Measurements from ENCODE around the gene TOLLIP.
A peak's percentile ranks its signal among the peaks of the same experiment; 100 is the strongest.
"Not testable (repeated sequence)": the region's sequence is repeated elsewhere in the genome, so short reads cannot be mapped to it uniquely, and the experiment has no call there.

The TOLLIP gene

DNA sequence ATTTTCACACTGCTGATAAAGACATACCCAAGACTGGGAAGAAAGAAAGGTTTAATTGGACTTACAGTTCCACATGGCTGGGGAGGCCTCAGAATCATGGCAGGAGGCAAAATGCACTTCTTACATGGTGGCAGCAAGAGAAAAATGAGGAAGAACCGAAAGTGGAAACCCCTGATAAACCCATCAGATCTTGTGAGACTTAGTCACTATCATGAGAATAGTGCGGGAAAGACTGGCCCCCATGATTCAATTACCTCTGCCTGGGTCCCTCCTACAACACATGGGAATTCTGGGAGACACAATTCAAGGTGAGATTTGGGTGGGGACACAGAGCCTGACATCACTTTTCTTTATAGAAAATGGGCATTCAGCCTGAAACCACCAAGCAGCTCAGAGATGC is 42.5 kb downstream of the TOLLIP start:
- not testable (repeated sequence) for DNase-seq (ENCODE audit: low read depth in 4 of 4, low spot score in 1 of 4)

DNA sequence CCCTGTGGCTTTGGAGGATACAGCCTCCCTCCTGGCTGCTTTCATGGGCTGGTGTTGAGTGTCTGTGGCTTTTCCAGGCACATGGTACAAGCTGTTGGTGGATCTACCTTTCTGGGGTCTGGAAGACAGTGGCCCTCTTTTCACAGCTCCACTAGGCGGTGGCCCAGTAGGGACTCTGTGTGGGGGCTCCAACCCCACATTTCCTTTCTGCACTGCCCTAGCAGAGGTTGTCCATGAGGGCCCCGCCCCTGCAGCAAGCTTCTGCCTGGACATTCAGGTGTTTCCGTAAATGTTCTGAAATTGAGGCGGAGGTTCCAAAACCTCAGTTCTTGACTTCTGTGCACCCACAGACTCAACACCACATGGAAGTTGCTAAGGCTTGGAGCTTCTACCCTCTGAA is 44.0 kb downstream of the TOLLIP start:
- not testable (repeated sequence) for DNase-seq (ENCODE audit: low read depth in 4 of 4, low spot score in 1 of 4)

DNA sequence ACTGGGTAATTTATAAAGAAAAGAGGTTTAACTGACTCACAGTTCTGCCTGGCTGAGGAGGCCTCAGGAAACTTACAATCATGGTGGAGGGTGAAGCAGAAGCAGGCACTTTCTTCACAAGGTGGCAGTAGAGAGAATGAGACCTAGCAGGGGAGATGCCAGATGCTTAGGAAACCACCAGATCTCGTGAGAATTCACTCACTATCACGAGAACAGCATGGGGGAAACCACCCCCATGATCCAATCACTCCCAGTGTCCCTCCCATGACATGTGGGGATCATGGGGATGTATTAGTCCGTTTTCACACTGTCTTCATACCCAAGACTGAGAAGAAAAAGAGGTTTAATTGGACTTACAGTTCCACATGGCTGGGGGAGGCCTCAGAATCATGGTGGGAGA is 45.0 kb downstream of the TOLLIP start:
- peak in 2 of 4 experiments; percentile 15 to 31 for DNase-seq (ENCODE audit: low read depth in 4 of 4, low spot score in 1 of 4)

DNA sequence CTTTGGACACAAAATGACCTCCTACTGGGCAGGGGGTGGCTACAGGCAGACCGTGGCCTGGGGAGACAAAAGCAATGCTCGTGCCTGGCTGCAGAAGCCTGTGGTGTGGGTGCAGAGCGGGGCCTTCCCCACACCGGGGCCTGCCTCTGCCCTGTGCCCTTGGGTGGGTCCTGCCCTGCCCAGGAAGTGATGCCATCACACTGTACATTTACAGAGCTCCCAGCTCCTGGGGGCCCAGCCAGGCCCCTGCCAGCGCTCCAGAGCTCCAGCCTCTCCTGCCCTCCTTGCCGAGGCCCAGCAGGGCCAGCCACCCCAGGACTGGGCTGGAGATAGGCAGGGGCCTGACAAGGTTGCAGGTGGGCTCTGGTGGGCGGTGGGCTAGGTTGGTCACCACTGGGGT is 46.4 kb downstream of the TOLLIP start:
- DNase-seq (ENCODE audit: low read depth in 4 of 4, low spot score in 1 of 4) = no peak

GRCh38 chr11:1262172-1263006 is 47.0 kb downstream of the TOLLIP start:
- DNase-seq (ENCODE audit: low read depth in 4 of 4, low spot score in 1 of 4) = peak; percentile 67 to 83 (median 78)

- DNase-seq (ENCODE audit: low read depth in 4 of 4, low spot score in 1 of 4) = no peak
These were observed 48.0 kb downstream of the TOLLIP start for GRCh38 chr11:1261241-1262071.

DNA sequence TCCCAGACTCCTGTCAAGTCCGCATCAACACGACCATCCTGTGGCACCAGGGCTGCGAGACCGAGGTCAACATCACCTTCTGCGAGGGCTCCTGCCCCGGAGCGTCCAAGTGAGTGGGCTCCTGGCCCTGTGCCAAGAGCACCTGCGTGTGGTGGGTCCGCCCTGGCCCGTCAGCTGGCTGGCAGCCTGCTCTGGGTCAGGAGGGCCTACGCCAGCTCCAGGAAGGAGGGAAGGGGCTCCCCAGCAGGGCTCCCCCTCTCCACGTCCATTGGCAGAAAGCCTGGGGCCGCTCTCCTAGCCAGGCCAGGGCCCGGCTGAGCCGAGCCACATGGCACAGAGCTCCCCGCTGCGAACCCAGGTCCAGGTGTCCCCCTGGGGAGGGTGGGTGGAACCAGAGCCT is 48.8 kb downstream of the TOLLIP start:
- no peak for DNase-seq (ENCODE audit: low read depth in 4 of 4, low spot score in 1 of 4)

DNA sequence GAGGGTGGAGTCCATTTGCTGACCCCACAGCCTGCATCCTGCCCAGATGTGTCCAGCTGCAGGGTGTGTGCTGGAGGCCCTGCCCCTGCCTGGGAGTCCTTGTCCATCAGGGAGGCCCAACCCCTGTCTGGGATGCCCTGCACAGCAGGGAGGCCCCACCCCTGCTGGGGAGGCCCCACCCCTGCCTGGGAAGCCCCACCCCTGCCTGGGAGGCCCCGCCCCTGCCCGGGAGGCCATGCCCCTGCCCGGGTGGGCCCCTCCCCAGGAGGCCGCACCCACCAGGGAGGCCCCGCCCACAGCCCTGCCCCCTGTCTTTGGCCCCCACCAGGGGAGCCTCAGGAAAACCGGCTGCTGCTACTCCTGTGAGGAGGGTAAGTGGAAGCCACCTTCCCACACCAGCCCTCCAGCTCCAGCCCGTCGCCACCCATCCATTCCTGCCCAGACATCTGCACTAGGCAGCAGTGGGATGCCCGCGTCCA is 49.4 kb downstream of the TOLLIP start:
- peak in 3 of 4 experiments; percentile 33 to 40 (median 36) for DNase-seq (ENCODE audit: low read depth in 4 of 4, low spot score in 1 of 4)

- no peak for DNase-seq (ENCODE audit: low read depth in 4 of 4, low spot score in 1 of 4)
These were observed 49.9 kb downstream of the TOLLIP start for GRCh38 chr11:1259561-1259960.

- no peak for DNase-seq (ENCODE audit: low read depth in 4 of 4, low spot score in 1 of 4)
These were observed 50.4 kb downstream of the TOLLIP start for GRCh38 chr11:1259076-1259461.

DNA sequence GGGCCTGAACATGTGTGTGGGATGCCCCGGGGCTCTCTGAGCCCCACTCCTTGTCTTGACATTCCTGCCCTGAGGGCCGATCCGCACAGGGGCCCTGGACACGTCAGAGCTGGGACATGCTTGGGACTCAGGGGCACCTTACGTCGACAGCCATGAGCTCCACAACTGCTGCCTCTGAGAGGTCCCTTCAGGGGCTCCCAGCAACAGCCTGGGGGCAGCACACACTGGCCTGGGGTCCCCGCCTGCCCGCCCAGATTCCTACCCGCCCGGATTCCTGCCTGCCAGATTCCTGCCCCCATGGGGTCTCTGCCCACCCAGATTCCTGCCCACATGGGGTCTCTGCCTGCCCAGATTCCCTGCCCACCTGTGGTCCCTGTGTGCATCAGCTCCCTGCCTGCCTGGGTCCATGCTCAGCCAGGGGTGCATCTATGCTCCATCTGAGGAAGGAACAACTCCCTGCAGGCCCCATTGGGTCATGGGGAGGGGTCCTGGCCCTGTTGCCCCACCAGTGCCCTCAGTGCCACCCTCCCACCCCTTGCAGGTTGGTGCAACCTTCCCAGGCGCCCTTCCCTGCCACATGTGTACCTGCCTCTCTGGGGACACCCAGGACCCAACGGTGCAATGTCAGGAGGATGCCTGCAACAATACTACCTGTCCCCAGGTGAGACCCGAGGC is 50.9 kb downstream of the TOLLIP start:
- no peak for DNase-seq (ENCODE audit: low read depth in 4 of 4, low spot score in 1 of 4)

- no peak for DNase-seq (ENCODE audit: low read depth in 4 of 4, low spot score in 1 of 4)
These were observed 51.5 kb downstream of the TOLLIP start for GRCh38 chr11:1257916-1258315.

DNA sequence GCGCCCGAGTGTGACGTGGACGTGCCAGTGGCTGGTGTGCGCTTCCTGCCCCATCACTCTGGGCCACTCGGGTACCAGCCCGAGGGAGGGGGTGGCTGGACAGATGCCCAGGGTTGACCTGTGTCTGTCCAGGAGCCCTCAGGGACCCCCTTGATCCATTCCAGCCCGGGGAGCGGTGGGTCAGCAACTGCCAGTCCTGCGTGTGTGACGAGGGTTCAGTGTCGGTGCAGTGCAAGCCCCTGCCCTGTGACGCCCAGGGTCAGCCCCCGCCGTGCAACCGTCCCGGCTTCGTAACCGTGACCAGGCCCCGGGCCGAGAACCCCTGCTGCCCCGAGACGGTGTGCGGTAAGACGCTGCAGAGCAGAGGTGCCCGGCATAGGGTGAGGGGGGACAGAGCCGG is 52.1 kb downstream of the TOLLIP start:
- DNase-seq (ENCODE audit: low read depth in 4 of 4, low spot score in 1 of 4) = no peak

DNA sequence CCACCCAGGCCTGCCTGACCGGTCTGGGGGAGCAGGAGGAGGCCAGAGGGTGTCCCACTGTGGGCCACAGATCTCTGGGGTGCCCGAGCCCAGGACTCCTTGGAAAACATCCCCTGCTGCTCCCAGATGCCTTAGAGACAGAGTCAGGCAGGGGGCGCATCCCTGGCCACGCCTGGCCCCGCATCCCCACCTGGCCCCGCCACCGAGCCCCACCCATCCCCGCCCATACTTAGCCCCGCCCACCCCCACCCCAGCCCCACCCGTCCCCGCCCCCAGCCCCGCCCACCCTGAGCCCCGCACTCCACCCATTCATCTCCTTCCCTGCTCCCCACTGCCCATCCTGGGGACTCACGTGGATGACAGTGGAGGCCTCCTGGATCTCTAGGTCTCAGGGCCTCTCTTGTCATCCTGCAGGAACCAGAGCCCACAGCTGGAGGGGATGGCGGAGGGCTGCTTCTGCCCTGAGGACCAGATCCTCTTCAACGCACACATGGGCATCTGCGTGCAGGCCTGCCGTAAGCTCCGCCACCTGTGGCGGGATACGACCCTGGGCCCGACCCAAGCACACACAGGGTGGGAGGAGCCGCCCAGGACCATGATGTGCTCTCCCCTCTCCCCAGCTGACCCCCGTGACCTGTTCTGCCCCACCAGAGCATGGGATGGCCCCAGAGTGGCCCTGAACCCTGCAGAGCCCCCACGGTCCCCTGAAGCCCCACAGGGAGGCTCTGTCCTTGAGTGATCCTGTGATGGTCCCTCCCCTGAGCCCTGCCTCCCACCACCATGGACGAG is 53.0 kb downstream of the TOLLIP start:
- no peak for DNase-seq (ENCODE audit: low read depth in 4 of 4, low spot score in 1 of 4)

DNA sequence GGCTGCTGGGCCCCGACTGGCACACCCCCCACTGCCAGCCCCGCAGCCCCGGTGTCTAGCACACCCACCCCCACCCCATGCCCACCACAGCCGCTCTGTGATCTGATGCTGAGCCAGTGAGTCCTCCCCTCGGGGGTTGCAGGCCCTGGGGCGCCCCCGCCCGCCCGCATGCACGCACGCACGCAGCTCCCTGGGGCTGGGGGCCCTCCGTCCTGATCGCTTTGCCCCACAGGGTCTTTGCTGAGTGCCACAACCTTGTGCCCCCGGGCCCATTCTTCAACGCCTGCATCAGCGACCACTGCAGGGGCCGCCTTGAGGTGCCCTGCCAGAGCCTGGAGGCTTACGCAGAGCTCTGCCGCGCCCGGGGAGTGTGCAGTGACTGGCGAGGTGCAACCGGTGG is 54.3 kb downstream of the TOLLIP start:
- DNase-seq (ENCODE audit: low read depth in 4 of 4, low spot score in 1 of 4) = no peak

GRCh38 chr11:1254733-1255132 is 54.7 kb downstream of the TOLLIP start:
- DNase-seq (ENCODE audit: low read depth in 4 of 4, low spot score in 1 of 4) = no peak

DNA sequence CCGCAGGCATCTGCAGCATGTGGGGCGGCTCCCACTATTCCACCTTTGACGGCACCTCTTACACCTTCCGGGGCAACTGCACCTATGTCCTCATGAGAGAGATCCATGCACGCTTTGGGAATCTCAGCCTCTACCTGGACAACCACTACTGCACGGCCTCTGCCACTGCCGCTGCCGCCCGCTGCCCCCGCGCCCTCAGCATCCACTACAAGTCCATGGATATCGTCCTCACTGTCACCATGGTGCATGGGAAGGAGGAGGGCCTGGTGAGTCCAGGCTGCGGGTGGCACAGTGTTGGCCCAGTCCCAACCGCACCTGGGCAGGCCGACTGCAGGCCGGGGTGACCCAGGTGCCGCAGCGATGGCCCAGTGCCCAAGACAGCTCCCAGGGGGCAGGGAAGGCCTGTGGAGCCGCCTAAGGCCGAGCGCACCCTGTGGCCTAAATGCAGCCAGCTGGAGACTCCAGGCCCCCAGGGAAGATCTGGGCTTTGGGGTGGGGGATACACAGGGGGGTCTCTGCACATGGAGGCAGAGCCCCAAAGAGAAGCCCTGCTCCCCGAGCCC is 55.3 kb downstream of the TOLLIP start:
- no peak for DNase-seq (ENCODE audit: low read depth in 4 of 4, low spot score in 1 of 4)

GRCh38 chr11:1253103-1253485 is 56.3 kb downstream of the TOLLIP start:
- DNase-seq (ENCODE audit: low read depth in 4 of 4, low spot score in 1 of 4) = no peak

DNA sequence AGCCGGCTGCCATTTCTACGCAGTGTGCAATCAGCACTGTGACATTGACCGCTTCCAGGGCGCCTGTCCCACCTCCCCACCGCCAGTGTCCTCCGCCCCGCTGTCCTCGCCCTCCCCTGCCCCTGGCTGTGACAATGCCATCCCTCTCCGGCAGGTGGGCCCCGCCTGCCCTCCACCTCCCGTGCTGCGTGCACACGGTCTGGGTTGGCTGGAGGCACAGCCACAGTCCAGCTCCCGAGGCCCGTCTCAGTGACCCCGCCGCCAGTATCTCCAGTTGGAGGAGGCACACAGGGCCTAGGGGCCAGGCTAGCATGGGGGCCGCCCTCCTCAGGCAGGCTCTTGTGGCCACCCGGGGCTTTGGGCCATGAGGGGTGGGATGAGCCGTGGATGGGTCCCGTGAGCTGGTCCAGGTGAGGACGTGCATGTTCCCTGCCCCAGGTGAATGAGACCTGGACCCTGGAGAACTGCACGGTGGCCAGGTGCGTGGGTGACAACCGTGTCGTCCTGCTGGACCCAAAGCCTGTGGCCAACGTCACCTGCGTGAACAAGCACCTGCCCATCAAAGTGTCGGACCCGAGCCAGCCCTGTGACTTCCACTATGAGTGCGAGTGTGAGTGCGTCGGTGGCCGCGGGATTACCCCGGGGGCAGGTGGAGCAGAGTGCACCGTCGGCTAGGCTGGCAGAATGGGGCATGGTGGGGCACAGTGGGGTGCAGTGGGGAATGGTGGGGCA is 56.9 kb downstream of the TOLLIP start:
- DNase-seq (ENCODE audit: low read depth in 4 of 4, low spot score in 1 of 4) = no peak

GRCh38 chr11:1251236-1251770 is 58.1 kb downstream of the TOLLIP start:
- no peak for DNase-seq (ENCODE audit: low read depth in 4 of 4, low spot score in 1 of 4)
